IMR-90 (cell line): ENCODE measurements around the gene GNPTG. TPM values are rescaled to one million over a fixed set of nuclear protein-coding genes. Genes with fewer than 3 reads are reported as not detected.

ENCODE experiments used
- ATAC-seq: fragments of 200-7000 bp; cut with Tn5 transposase; 2 replicates; pipeline ENCODE4 v1.9.1; 2020; ENCODE audit warnings: low read depth, mild to moderate bottlenecking, moderate library complexity
- BruUV-seq: library from RNA; stranded (reverse); fragments of 400-500 nt; replicated peaks from 2 replicates; lab custom pipeline; 2021; lab: Mats Ljungman, UMichigan
- CTCF ChIA-PET: fragments of 300-600 bp; formaldehyde crosslinking; extraction: SDS; loops from one replicate; lab custom pipeline; 2021; ENCODE audit warnings: antibody characterized with exemption; lab: Yijun Ruan, JAX
- POLR2A ChIA-PET: fragments of 300-600 bp; sonication (Branson Sonifier 250); formaldehyde crosslinking; loops from one replicate; lab custom pipeline; 2022; ENCODE audit warnings: antibody characterized with exemption; ENCODE audit not compliant: unreplicated experiment; lab: Charles Lee
- DNase-seq: peaks from one replicate; pipeline ENCODE4 v3.0.0; 2013
- H2AFZ ChIP-seq: replicated peaks from 2 replicates; pipeline ENCODE3; 2013; ENCODE audit warnings: low read length, mild to moderate bottlenecking; ENCODE audit not compliant: poor library complexity
- H2AK5ac ChIP-seq: 2 replicates; pipeline ENCODE4 v1.6.1; 2013; ENCODE audit warnings: low read depth, low read length, inconsistent platforms
- H2AK9ac ChIP-seq: replicated peaks from 2 replicates; pipeline ENCODE3; 2013; ENCODE audit warnings: mild to moderate bottlenecking, low read depth, low read length, moderate library complexity; ENCODE audit not compliant: poor library complexity
- H2BK120ac ChIP-seq: 2 replicates; pipeline ENCODE4 v1.6.1; 2013; ENCODE audit warnings: low read depth, low read length, inconsistent platforms
- H2BK15ac ChIP-seq: 3 replicates; pipeline ENCODE4 v1.6.1; 2013; ENCODE audit warnings: low read depth, low read length, inconsistent platforms
- H2BK20ac ChIP-seq: 2 replicates; pipeline ENCODE4 v1.6.1; 2013; ENCODE audit warnings: low read depth, mild to moderate bottlenecking, inconsistent platforms, low read length, moderate library complexity
- H2BK5ac ChIP-seq: 2 replicates; pipeline ENCODE4 v1.6.1; 2013; ENCODE audit warnings: mild to moderate bottlenecking, low read depth, low read length, inconsistent platforms; ENCODE audit not compliant: poor library complexity, severe bottlenecking
- H3K14ac ChIP-seq: replicated peaks from 2 replicates; pipeline ENCODE4 v1.6.1; 2013; ENCODE audit warnings: low read depth, low read length, inconsistent platforms
- H3K18ac ChIP-seq: 2 replicates; pipeline ENCODE4 v1.6.1; 2013; ENCODE audit warnings: low read depth, low read length, control low read depth
- H3K23ac ChIP-seq: 2 replicates; pipeline ENCODE4 v1.6.1; 2013; ENCODE audit warnings: low read depth, low read length, inconsistent platforms
- H3K27ac ChIP-seq: 2 replicates; pipeline ENCODE4 v1.5.1; 2013; ENCODE audit warnings: mild to moderate bottlenecking, control low read depth, low read length; ENCODE audit not compliant: insufficient read depth
- H3K27me3 ChIP-seq: 2 replicates; pipeline ENCODE4 v1.6.1; 2013; ENCODE audit warnings: low read length; ENCODE audit not compliant: control insufficient read depth, insufficient read depth
- H3K36me3 ChIP-seq: 2 replicates; pipeline ENCODE4 v1.6.1; 2013; ENCODE audit warnings: low read length, mixed read lengths; ENCODE audit not compliant: control insufficient read depth, insufficient read depth
- H3K4ac ChIP-seq: 2 replicates; pipeline ENCODE4 v1.6.1; 2013; ENCODE audit warnings: low read depth, low read length, inconsistent platforms
- H3K4me1 ChIP-seq: 2 replicates; pipeline ENCODE4 v1.6.1; 2013; ENCODE audit warnings: low read length, mixed read lengths; ENCODE audit not compliant: control insufficient read depth, insufficient read depth
- H3K4me2 ChIP-seq: 2 replicates; pipeline ENCODE4 v1.6.1; 2013; ENCODE audit warnings: low read depth, mild to moderate bottlenecking, control low read depth, low read length, moderate library complexity
- H3K4me3 ChIP-seq: 2 replicates; pipeline ENCODE4 v1.5.1; 2013; ENCODE audit warnings: low read depth, mild to moderate bottlenecking, control low read depth, low read length, moderate library complexity; ENCODE audit not compliant: insufficient read depth
- H3K56ac ChIP-seq: 2 replicates; pipeline ENCODE4 v1.6.1; 2013; ENCODE audit warnings: low read length, inconsistent platforms; ENCODE audit not compliant: insufficient read depth; ENCODE audit errors: extremely low read depth
- H3K79me1 ChIP-seq, 2 experiments: 2 replicates each; pipeline ENCODE4 v1.6.1; 2013; ENCODE audit warnings: low read length in 2 of 2, inconsistent platforms in 1 of 2, low read depth in 1 of 2
- H3K9ac ChIP-seq: 2 replicates; pipeline ENCODE4 v1.6.1; 2013; ENCODE audit warnings: low read depth, low read length, control low read depth
- H3K9me1 ChIP-seq: 2 replicates; pipeline ENCODE4 v1.6.1; 2013; ENCODE audit warnings: low read length, inconsistent platforms; ENCODE audit not compliant: insufficient read depth
- H3K9me3 ChIP-seq: 2 replicates; pipeline ENCODE4 v1.6.1; 2013; ENCODE audit warnings: low read length; ENCODE audit not compliant: control insufficient read depth, insufficient read depth
- H4K20me1 ChIP-seq: 2 replicates; pipeline ENCODE4 v1.6.1; 2013; ENCODE audit warnings: low read length, inconsistent platforms; ENCODE audit not compliant: insufficient read depth
- H4K5ac ChIP-seq: 2 replicates; pipeline ENCODE4 v1.6.1; 2013; ENCODE audit warnings: mild to moderate bottlenecking, low read depth, low read length, control low read depth
- H4K8ac ChIP-seq, 2 experiments: 2 replicates each; pipeline ENCODE4 v1.6.1; 2013; ENCODE audit warnings: low read depth in 2 of 2, low read length in 2 of 2, control low read depth in 1 of 2, inconsistent platforms in 1 of 2
- H4K91ac ChIP-seq: 2 replicates; pipeline ENCODE4 v1.6.1; 2013; ENCODE audit warnings: low read depth, low read length, inconsistent platforms; ENCODE audit not compliant: insufficient read depth
- MAZ ChIP-seq: IDR thresholded peaks from 2 replicates; pipeline ENCODE4 v1.6.1; 2012; ENCODE audit warnings: low read depth, mild to moderate bottlenecking, low read length, improper control_type of control experiment, moderate library complexity, borderline replicate concordance
- RFX5 ChIP-seq: IDR thresholded peaks from 2 replicates; pipeline ENCODE4 v1.8.0; 2012; ENCODE audit warnings: low read depth, mild to moderate bottlenecking, low read length, moderate library complexity
- WGBS, 2 experiments: methylation state at CpG; one replicate each; pipeline versions ENCODE4 v1.1.5 to v1.1.7; 2013; ENCODE audit warnings: missing lambda C conversion rate in 2 of 2; ENCODE audit not compliant: insufficient read length in 1 of 2; ENCODE audit errors: extremely low coverage in 2 of 2; 5-methylcytosine and 5-hydroxymethylcytosine counted together
- dilution Hi-C: fragments of 300-500 bp; cut with HindIII; formaldehyde crosslinking; loops from one replicate; pipeline ENCODE4 v1.14.3; 2018; ENCODE audit warnings: low sequenced_read_pairs; ENCODE audit not compliant: unreplicated experiment
- in situ Hi-C: fragments of 300-500 bp; cut with MboI; formaldehyde crosslinking; loops from 3 replicates; pipeline ENCODE4 v1.14.3; 2019; ENCODE audit warnings: low sequenced_read_pairs, inconsistent platforms, mixed read lengths
- intact Hi-C: fragments of 100-400 bp; cut with micrococcal nuclease; formaldehyde crosslinking; loops from 2 replicates; pipeline ENCODE4 v1.10.0; 2022
- polyA plus RNA-seq, 3 experiments: library from polyadenylated mRNA; depleted of rRNA; stranded (reverse); fragments of >200 nt; gene quantifications; 2 replicates each; pipeline ENCODE4 v1.2.3, GENCODE V29; 2012; ENCODE audit warnings: low replicate concordance in 1 of 3
- total RNA-seq: library from RNA; depleted of rRNA; stranded (reverse); fragments of >200 nt; gene quantifications from 2 replicates; pipeline ENCODE4 v1.2.3, GENCODE V29; 2012

Gene GNPTG
- total and polyA plus RNA-seq, 2 of the 4 experiments (the other 2 are of a cell fraction) = 14.9 to 70.8 TPM

- Histone ChIP-seq H3K4me1 (0 out of 2 replicates have a peak, but pooled peaks cover 2% of the 10 kb centered on the region), H3K27me3 (no peaks in the 10 kb centered on the region), H3K27ac (no peak overlapping the region), H2BK5ac (no peak overlapping the region), H2BK20ac (no peak overlapping the region), H2AK9ac (no peak overlapping the region), H3K4me2 (peak overlapping the region; percentile 70), H3K36me3 (peaks cover 2% of the 10 kb centered on the region; the same call in 1 of the 2 replicates), H3K79me1 (no peaks in the 10 kb centered on the region), H3K4me3 (no peak overlapping the region), H2AFZ (peak overlapping the region; percentile 72), H3K14ac (no peak overlapping the region), H3K23ac (no peak overlapping the region), H3K56ac (no peak overlapping the region), H4K91ac (no peak overlapping the region), H3K9ac (no peak overlapping the region), H2BK15ac (no peak overlapping the region), H4K20me1 (no peaks in the 10 kb centered on the region), H4K5ac (no peak overlapping the region), H4K8ac (no peak overlapping the region), H3K4ac (no peak overlapping the region), H3K9me1 (no peaks in the 10 kb centered on the region), H3K9me3 (no peaks in the 10 kb centered on the region), H3K18ac (no peak overlapping the region), H2AK5ac (no peak overlapping the region), H2BK120ac (no peak overlapping the region)
- ChIA-PET CTCF (interaction anchor here (1.6 kb wide), 1 partner anchor 21 kb away, joined by 3 read pairs; no protein-coding TSS in a partner anchor), POLR2A (interaction anchor here (0.6 kb wide), 1 partner anchor 1950 kb away, joined by 3 read pairs; no protein-coding TSS in a partner anchor)
- dilution Hi-C loops (no loop called here), in situ Hi-C loops (no loop called here), intact Hi-C loops (no loop called here)
- TF ChIP-seq MAZ (peak; percentile 19; the same call in 1 of the 2 replicates), RFX5 (no peak)
- peak; percentile 82 for DNase-seq
- ATAC-seq = peak; percentile 93
- no TSS peak for BruUV-seq
- 1% methylated on average over 11 of the region's 49 CpGs; no CpG with 5 or more reads in 1 of the 2 experiments for WGBS, 2 experiments
Measured at GRCh38 chr16:1342526-1343427, 9.0 kb upstream of the GNPTG start.
